ENCODE measurements around the gene POLD2.

Gene POLD2

DNA sequence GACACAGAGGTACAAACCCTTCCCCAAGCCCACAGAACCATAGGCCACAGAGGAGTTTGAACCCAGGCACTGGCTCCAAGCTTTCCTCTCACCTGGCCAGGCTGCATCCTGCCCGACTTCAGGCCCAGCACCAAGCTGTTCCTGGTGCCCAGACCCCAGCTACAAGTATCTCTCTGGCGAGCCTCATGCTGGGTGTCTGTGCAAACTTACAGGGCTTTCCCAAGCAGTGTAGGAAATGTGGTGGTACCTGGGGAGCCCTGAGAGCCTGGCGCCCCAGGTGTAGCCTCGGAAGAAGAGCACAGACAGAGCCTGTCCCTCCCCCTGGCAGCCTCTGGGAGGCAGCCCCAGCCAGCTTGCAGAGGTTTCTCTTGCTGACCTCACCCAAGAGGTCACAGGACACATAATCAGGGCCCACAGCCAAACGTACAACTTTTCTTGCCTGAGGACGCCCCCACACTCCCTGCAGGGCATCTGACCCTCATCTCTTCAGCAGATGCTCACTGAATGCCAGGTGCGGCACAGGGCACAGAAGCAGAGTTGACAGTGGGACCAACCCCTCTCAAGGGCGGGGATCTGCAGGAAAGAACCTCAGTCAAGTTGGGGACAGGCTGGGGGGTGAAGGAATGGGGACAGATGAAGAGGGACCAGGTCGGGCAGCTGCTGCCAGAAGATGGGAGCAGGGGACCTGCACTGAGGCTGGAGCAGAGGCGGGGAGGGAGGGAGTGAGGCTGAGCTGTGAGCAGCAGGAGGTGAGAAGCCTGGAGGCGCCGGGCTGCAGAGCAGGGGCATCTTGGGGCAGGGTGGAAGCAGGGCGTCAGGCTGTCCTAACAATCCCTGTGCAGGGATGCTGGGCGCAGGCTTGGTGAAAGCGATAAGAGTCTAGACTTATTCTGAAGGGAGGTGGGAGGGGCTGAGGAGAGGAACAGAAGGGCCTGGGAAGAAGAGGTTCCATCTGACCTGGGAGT lies 34.0 kb upstream of the POLD2 start:
- DNase-seq = no peak

DNA sequence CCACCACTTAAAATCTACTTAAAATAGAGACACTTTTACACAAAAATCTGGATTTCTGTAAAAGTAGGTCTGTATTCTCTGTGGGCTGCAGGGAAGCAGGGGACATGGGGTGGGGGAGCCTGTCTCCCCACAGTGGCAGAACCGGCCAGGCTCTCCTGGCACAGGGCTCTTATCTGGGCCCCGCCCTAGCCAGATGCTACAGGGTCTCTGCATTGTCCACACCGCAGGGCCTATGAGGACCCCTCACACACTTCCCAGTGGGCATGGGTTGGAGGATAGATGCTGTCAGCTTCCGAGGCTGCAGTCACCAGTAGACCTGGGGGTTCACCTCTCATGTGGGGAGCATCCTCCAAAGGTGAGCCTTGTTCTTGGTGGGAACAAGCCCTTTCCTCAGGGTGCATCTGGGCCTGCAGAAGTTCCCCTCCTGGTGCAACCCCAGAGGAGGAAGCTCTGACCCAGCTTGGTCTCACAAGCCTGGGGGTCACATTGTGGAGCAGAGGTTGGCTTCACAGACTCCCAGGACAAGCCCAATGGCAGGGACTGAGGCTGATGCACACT lies 33.2 kb upstream of the POLD2 start:
- ATAC-seq (no peak), DNase-seq (no peak)
- no peaks in the 10 kb centered on the region for H3K36me3 Mint-ChIP-seq (ENCODE audit: low read depth)
- no peaks in the 10 kb centered on the region for H3K27me3 Mint-ChIP-seq
- no peak overlapping the region for H3K27ac Mint-ChIP-seq
- no peaks in the 10 kb centered on the region for H3K9me3 Mint-ChIP-seq
- no peaks in the 10 kb centered on the region for H3K4me1 Mint-ChIP-seq
- no peak overlapping the region for H3K4me3 Mint-ChIP-seq

More for the DNA sequence above, 34.0 kb upstream of the POLD2 start:
- Mint-ChIP-seq H3K9me3 (no peaks in the 10 kb centered on the region), H3K27me3 (no peaks in the 10 kb centered on the region), H3K4me1 (no peaks in the 10 kb centered on the region), H3K27ac (no peak overlapping the region), H3K36me3 (ENCODE audit: low read depth) (no peaks in the 10 kb centered on the region), H3K4me3 (no peak overlapping the region)
- no peak for ATAC-seq

DNA sequence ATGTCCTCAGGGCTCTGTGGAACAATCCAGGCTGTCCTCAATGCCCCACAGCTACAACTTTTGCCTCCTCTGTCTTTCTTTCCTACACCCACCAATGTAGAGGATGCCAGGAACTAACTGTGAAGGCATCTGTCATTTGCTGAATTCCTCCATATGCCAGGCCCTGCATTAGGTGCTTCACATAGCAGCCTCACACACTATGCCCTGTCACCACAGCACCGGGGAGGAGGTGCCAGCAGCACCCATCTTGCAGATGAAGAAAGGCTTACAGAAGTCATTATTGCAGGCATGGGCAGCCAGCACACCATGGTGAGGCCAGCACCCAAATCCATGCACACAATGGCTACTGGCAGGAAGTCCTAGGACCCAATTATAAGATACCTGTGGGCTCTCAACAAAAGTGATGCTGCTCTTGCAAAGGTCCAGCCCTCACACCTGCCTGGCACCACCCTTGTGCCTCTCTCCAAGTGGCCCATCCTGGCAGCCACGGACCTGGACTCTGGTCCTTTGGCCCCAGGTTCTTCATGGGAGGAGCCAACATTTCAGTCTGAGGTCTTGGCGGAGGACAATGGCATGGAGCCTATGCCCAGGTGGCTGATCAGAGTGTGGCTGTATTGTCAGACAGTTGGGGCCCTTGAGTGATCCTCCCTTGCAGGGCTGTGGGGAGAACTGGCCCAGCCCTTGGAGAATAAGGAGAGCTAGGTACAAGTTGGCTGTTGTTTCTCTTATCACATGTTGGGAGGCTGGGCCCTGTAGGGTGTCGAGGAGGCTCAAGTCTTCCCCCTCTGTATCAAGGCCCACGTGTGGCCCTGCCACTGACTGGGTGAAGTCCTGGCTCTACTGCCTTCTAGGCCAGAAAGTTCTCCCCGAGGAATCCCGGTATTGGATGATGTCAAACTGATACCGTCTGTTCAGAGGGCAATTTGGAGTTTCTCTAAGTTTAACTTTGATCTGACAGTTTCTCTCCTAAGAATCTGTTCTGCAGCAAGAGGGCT lies 32.1 kb upstream of the POLD2 start:
- no peaks in the 10 kb centered on the region for H3K9me3 Mint-ChIP-seq
- DNase-seq = no peak

DNA sequence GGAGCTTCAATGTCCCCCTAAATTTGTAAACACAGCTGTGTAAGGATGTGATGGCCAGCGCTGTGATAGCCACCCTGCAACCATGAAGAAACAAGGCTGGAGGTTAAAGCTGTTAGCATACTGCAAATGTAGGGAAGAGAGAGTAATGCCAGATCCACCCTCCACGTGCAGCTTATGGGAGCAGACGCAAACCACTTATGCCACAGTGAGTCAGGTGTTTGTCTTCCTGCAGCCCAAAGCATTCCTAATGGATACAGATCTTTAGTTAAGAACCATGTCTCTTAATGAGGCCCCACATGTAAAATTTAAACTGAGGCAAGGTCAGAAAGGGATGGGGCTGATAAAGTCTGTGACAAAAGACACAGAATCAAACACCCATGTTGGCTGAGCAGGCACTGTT lies 31.4 kb upstream of the POLD2 start:
- Mint-ChIP-seq H3K27ac (no peak overlapping the region), H3K27me3 (no peaks in the 10 kb centered on the region), H3K9me3 (no peaks in the 10 kb centered on the region), H3K4me3 (no peak overlapping the region), H3K4me1 (no peaks in the 10 kb centered on the region), H3K36me3 (ENCODE audit: low read depth) (no peaks in the 10 kb centered on the region)
- no peak for ATAC-seq
- DNase-seq = no peak

More for the DNA sequence above, 32.1 kb upstream of the POLD2 start:
- no peak overlapping the region for H3K4me3 Mint-ChIP-seq
- H3K27me3 Mint-ChIP-seq = no peaks in the 10 kb centered on the region
- no peaks in the 10 kb centered on the region for H3K36me3 Mint-ChIP-seq (ENCODE audit: low read depth)
- H3K4me1 Mint-ChIP-seq = no peaks in the 10 kb centered on the region
- H3K27ac Mint-ChIP-seq = no peak overlapping the region
- ATAC-seq = no peak

DNA sequence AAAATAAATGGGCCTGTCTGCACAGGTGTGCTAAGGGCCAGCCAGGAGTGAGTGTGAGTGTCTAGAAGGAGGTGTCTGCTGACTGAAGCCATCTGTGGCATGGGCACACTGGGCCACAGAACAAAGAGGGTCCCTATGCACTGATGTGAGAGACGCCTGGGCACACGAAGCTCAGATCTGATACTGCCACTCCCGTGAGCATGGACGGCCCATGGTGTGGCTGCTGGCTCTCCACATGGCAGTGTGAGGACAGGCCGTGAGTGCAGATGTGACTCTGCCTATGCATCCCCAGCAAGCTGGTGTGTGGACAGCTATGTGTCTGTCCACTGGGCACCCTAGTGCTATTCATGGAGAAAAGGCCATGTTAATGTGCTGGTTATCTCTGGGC lies 30.6 kb upstream of the POLD2 start:
- DNase-seq (no peak), ATAC-seq (no peak)
- Mint-ChIP-seq H3K4me1 (no peaks in the 10 kb centered on the region), H3K27me3 (no peaks in the 10 kb centered on the region), H3K9me3 (no peaks in the 10 kb centered on the region), H3K27ac (no peak overlapping the region), H3K36me3 (ENCODE audit: low read depth) (no peaks in the 10 kb centered on the region), H3K4me3 (no peak overlapping the region)

DNA sequence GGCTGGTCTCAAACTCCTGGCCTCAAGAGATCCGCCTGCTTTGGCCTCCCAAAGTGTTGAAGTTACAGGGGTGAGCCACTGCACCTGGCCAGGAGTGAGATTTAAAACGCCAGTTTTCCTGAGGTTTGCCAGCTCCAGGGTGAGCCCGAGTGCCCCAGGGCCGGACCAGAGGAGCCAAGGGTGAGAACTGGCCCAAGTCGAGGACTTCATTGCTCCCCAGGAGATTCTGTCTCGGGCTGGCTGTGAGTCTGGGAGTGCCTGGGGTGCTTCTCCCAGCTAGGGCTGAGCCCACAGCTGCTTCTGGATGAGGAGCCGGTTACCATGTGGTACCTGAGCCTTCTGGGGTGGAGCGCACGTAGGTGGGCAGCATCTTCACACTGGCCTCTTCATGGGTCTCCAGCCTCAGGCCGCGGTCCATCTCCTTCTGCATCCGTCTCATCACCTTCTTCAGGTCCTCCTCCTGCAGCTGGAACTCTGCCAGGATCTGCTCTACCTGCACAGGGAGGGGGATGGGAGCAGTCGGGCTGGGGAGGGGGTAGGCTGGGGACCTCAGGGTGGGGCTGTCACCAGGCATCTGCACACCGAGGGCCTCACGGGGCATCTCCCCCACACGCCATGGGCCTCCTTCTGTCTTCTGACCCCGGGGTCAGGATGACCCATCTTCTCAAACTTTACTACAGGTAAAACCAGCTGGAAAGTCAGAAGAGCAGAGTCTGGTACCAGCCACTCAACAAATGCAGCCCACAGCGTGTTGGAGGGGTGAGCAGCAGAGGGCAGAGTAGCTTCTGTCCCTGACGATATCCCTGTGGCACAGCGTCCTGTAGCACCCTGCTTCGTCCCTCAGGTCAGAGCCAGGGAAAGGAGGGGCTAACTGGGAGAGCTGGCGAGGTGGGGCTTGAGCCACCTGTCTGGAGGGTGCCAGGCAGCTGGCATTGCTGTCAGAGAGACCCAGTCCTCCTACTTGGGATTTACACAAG lies 29.9 kb upstream of the POLD2 start:
- ATAC-seq = no peak

DNA sequence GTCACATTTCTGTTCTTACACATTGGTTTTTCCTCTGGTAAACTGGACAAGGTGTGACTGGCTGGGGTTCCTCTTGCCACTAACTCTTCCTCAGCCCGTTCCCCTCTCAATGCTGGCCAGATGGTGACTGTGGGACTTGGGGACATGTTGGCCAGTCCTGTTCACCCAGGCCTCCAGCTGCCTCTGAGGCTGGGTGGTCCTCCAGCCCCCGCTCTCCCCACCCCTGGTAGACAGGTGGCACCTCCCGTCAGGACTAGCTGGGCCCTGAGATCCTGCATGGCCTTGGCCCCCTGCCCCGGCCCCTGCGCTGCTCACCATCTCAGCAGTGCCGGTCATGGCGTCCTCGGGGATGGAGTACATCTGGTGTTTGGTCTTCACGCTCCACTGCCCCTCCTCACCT lies 28.6 kb upstream of the POLD2 start:
- Mint-ChIP-seq H3K9me3 (no peaks in the 10 kb centered on the region), H3K27me3 (no peaks in the 10 kb centered on the region), H3K4me3 (no peak overlapping the region), H3K36me3 (ENCODE audit: low read depth) (no peaks in the 10 kb centered on the region), H3K27ac (no peak overlapping the region), H3K4me1 (no peaks in the 10 kb centered on the region)
- DNase-seq (no peak), ATAC-seq (no peak)

More for the DNA sequence above, 29.9 kb upstream of the POLD2 start:
- no peaks in the 10 kb centered on the region for H3K4me1 Mint-ChIP-seq
- no peak for DNase-seq
- no peak overlapping the region for H3K4me3 Mint-ChIP-seq
- no peaks in the 10 kb centered on the region for H3K36me3 Mint-ChIP-seq (ENCODE audit: low read depth)
- H3K27ac Mint-ChIP-seq = no peak overlapping the region
- H3K27me3 Mint-ChIP-seq = no peaks in the 10 kb centered on the region
- H3K9me3 Mint-ChIP-seq = no peaks in the 10 kb centered on the region

DNA sequence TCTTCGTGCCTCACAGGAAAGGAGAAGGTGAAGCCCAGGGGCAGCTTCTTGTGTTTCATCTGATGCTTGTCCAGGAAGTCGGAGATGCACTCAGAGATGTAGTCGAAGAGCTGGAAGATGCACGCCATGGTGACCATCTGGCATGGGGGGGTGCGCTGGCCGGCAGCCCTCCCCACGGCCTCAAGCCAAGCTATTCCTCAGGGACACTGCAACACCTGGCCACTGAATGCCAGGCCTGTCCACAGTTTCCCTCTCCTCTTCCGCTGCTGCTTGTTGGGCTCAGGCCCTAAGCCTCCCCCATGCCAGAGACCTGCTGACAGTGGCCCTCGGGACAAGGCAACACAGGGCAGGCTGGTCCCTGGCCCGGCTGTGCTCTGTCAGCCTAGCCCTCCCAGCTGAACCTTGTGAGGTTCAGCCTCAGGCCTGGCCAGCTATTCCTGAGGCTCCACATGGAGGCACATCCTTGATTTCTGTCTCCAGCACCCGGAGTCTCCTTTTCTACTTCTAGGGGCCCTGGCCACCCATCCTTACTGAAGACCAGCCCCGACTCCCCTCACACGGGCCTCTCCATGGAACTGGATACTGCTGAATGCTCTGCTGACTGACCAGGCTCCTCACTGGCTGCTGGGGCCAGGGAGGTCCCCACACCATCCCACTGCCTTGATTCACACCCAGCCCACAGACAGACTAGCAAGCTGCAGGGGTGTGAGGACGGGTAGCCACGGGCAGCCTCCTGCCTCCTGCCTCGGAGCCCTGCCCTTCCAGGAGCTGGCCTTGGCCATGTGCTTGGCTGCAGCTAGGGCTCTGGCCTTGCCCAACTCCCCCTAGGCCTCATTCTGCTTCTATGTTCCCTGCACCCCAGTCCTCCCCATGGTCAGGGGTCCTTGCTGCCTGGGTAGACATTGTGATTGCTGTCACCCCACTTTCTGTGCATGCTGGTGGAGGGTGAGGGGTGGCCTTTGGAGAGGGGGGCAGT lies 27.9 kb upstream of the POLD2 start:
- Mint-ChIP-seq H3K9me3 (no peaks in the 10 kb centered on the region), H3K27ac (no peak overlapping the region), H3K4me3 (no peak overlapping the region), H3K4me1 (no peaks in the 10 kb centered on the region), H3K27me3 (no peaks in the 10 kb centered on the region), H3K36me3 (ENCODE audit: low read depth) (no peaks in the 10 kb centered on the region)
- no peak for DNase-seq
- ATAC-seq = no peak

DNA sequence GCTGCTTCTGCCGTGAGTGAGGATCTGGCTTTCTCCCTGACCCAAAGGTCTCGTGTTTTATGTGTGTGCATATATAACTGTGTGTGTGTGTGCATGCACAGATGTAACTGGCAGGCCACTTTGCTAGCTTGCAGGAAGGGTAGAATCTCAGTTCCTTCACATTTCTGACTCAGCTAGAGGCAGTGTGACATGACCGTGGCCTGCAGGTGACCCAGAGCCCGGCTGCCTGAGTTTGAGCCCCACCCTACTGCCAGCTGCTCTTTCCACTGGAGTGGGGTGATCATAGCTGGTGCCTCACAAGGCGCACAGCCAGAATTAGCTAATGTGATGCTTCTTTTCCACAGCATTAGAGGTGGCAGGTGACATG lies 27.1 kb upstream of the POLD2 start:
- no peak overlapping the region for H3K4me3 Mint-ChIP-seq
- no peak overlapping the region for H3K27ac Mint-ChIP-seq
- peaks cover 3% of the 10 kb centered on the region for H3K4me1 Mint-ChIP-seq
- H3K27me3 Mint-ChIP-seq = no peaks in the 10 kb centered on the region
- no peaks in the 10 kb centered on the region for H3K36me3 Mint-ChIP-seq (ENCODE audit: low read depth)
- DNase-seq = no peak
- H3K9me3 Mint-ChIP-seq = no peaks in the 10 kb centered on the region
- no peak for ATAC-seq

DNA sequence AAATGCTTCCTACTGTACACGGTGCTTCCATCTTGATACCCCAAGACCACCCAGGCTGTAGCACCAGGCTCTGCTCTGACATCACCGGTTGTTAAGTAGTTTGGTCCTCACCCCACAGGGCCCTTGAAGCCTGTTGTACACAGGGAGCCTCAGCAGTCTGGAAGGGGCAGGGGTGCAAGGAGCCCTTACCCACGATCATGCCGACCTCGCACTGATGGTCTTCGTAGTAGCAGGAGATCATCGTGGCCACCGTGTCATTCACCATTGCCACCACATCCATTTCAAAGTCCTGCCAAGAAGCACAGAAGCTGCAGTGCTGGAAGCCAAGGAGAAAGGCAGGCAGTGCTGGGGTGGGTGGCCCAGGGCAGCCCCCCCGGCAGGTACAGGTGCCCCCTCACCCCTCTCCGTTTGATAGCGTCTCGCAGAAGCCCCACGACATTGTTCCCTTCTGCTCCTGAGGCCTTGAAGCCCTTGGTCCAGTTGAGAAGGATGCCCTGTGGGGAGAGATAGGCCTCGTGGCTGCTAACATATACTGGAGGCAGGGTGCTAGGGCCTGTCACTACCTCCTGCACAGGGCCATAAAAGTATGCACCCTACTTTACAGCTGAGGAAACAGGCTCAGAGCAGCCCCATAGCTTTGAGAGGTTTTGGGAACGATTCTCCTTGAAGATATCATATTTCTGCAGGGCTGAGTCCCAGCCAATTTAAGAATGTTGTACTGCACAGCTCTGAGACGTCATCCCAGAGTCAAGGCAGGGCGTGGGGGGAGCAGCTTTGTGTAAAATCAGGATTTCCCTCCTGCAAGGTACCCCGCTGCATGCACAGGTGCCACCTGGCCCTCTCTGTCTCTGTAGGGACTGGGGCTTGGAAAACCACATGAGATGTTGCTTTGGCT lies 26.5 kb upstream of the POLD2 start:
- DNase-seq = no peak
- no peak for ATAC-seq
- H3K27me3 Mint-ChIP-seq = peaks cover 4% of the 10 kb centered on the region

DNA sequence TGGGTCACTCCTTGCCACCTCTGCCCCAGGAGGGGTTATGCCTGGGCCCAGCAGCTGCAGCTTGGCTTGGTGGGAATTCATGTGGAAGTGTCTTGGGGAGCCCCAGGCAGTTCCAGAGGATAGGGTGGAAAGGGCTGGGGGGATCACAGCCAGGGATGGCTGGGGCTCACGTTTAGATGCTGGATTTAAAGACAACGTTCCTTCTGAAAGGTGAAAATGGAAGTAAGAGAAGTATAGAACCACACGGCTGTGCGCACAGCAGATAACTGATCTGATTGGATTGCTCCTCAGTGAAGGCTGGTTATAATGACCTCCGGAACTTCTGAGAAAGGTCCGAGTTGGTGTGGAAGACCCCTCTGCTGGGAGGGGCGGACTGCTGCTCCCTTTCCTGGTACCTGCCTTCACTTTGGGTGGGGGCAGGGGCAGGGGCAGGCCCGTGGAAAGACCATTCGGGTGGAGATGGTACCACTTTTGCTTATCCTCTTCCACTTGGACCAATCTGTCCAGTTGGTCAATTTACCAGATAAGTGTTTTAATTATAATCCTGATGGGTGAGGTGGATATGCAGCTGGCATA lies 25.7 kb upstream of the POLD2 start:
- H3K36me3 Mint-ChIP-seq (ENCODE audit: low read depth) = no peaks in the 10 kb centered on the region
- ATAC-seq (no peak), DNase-seq (no peak)
- peaks cover 4% of the 10 kb centered on the region for H3K27me3 Mint-ChIP-seq
- H3K27ac Mint-ChIP-seq = no peak overlapping the region
- H3K4me3 Mint-ChIP-seq = no peak overlapping the region
- peaks cover 7% of the 10 kb centered on the region for H3K4me1 Mint-ChIP-seq
- H3K9me3 Mint-ChIP-seq = no peaks in the 10 kb centered on the region

More for the DNA sequence above, 26.5 kb upstream of the POLD2 start:
- no peak overlapping the region for H3K4me3 Mint-ChIP-seq
- no peaks in the 10 kb centered on the region for H3K9me3 Mint-ChIP-seq
- H3K36me3 Mint-ChIP-seq (ENCODE audit: low read depth) = no peaks in the 10 kb centered on the region
- H3K27ac Mint-ChIP-seq = no peak overlapping the region
- peaks cover 7% of the 10 kb centered on the region for H3K4me1 Mint-ChIP-seq

DNA sequence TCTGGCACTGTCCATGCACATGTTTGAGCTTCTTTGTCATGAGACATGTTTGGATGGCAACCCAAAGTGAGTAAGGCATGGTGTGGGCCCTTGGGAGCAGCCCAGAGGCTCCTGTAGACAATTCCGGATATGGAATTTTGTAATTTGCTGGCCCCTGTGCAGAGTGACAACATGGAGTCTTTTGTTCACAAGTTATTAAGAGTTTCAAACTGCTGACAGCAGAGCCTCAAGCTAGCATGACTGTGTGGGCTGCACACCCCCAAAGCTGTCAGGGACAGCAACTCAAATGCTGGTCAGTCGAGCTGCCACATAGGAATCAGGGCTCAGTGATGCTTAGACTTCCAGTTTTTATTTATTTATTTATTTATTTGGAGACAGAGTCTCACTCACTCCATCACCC lies 24.8 kb upstream of the POLD2 start:
- Mint-ChIP-seq H3K36me3 (ENCODE audit: low read depth) (no peaks in the 10 kb centered on the region), H3K27ac (no peak overlapping the region), H3K4me3 (no peak overlapping the region), H3K4me1 (peaks cover 7% of the 10 kb centered on the region), H3K27me3 (peaks cover 4% of the 10 kb centered on the region), H3K9me3 (no peaks in the 10 kb centered on the region)
- no peak for DNase-seq
- ATAC-seq = no peak
